Choroid plexus epithelial cell (primary cell): ENCODE measurements around the gene TMBIM1.
A peak's percentile ranks its signal among the peaks of the same experiment; 100 is the strongest.
"Not testable (repeated sequence)": the region's sequence is repeated elsewhere in the genome, so short reads cannot be mapped to it uniquely, and the experiment has no call there.

ENCODE experiments used
- DNase-seq: peaks from one replicate; pipeline ENCODE4 v3.0.0-alpha.2; 2010; ENCODE audit warnings: low read depth
- H3K4me3 ChIP-seq: 2 replicates; pipeline ENCODE4 v1.5.1; 2011; ENCODE audit warnings: low read depth, mild to moderate bottlenecking, control low read depth, low read length, moderate library complexity
- CTCF ChIP-seq: conservative IDR thresholded peaks from 2 replicates; pipeline ENCODE4 v1.5.1; 2011; ENCODE audit warnings: low read depth, mild to moderate bottlenecking, control low read depth, inconsistent platforms, low read length, moderate library complexity

The TMBIM1 gene

GRCh38 chr2:218275371-218276072 is 16.8 kb downstream of the TMBIM1 start:
- DNase-seq: no peak
- no peak overlapping the region for H3K4me3 ChIP-seq
- TF ChIP-seq CTCF: no peak

GRCh38 chr2:218274586-218274985 is 17.7 kb downstream of the TMBIM1 start:
- DNase-seq: no peak
- H3K4me3 ChIP-seq: no peak overlapping the region
- TF ChIP-seq CTCF: no peak

- no peak for TF ChIP-seq CTCF
- no peak overlapping the region for H3K4me3 ChIP-seq
- no peak for DNase-seq
Observed at GRCh38 chr2:218273908-218274249, 18.4 kb downstream of the TMBIM1 start.

- DNase-seq: not testable (repeated sequence)
Observed at GRCh38 chr2:218273214-218273907, 18.9 kb downstream of the TMBIM1 start.

GRCh38 chr2:218272531-218273212 is 19.6 kb downstream of the TMBIM1 start:
- peak; percentile 93 for TF ChIP-seq CTCF
- DNase-seq: peak; percentile 93
- H3K4me3 ChIP-seq: no peak overlapping the region

More at GRCh38 chr2:218273214-218273907, 18.9 kb downstream of the TMBIM1 start:
- not testable (repeated sequence) for H3K4me3 ChIP-seq

- DNase-seq: no peak
- no peak overlapping the region for H3K4me3 ChIP-seq
- TF ChIP-seq CTCF: no peak
Observed at GRCh38 chr2:218271865-218272530, 20.3 kb downstream of the TMBIM1 start.

GRCh38 chr2:218271487-218271797 is 20.9 kb downstream of the TMBIM1 start:
- no peak for TF ChIP-seq CTCF
- no peak for DNase-seq

More at GRCh38 chr2:218271487-218271797, 20.9 kb downstream of the TMBIM1 start:
- H3K4me3 ChIP-seq: peak overlapping the region; percentile 94
